Gastrocnemius medialis (tissue), 4 donors: ENCODE measurements around the gene KLHL33.

Experiments used
- POLR2A ChIP-seq, 2 donors: fragments of 450-650 bp; IDR thresholded peaks; one replicate each; pipeline ENCODE4 v1.6.1; 2017; ENCODE audit warnings: antibody characterized with exemption in 2 of 2, mild to moderate bottlenecking in 2 of 2, moderate library complexity in 2 of 2
- TF ChIP-seq, protein P1 (sequence below), 5 experiments: fragments of 450-650 bp in 3 of 5; fragments of 200-600 bp in 2 of 5; sonication (generic) in 2 of 5; IDR thresholded peaks in 4 of 5; conservative IDR thresholded peaks in 1 of 5; 1 replicate in 4 of 5; 2 replicates in 1 of 5; pipeline ENCODE4 v1.5.1; 2016 to 2019; ENCODE audit warnings: antibody characterized with exemption in 5 of 5, mild to moderate bottlenecking in 3 of 5, moderate library complexity in 3 of 5

GRCh38 chr14:20468764-20469241 lies 32.8 kb upstream of the KLHL33 start:
- TF ChIP-seq, protein P1, sequence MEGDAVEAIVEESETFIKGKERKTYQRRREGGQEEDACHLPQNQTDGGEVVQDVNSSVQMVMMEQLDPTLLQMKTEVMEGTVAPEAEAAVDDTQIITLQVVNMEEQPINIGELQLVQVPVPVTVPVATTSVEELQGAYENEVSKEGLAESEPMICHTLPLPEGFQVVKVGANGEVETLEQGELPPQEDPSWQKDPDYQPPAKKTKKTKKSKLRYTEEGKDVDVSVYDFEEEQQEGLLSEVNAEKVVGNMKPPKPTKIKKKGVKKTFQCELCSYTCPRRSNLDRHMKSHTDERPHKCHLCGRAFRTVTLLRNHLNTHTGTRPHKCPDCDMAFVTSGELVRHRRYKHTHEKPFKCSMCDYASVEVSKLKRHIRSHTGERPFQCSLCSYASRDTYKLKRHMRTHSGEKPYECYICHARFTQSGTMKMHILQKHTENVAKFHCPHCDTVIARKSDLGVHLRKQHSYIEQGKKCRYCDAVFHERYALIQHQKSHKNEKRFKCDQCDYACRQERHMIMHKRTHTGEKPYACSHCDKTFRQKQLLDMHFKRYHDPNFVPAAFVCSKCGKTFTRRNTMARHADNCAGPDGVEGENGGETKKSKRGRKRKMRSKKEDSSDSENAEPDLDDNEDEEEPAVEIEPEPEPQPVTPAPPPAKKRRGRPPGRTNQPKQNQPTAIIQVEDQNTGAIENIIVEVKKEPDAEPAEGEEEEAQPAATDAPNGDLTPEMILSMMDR (IDR thresholded peaks at IDR 0.05 in 4 of 5, conservative IDR thresholded peaks at IDR 0.05 in 1 of 5): no peak
- no peak for TF ChIP-seq POLR2A (IDR thresholded peaks at IDR 0.05)
